Dedifferentiated amniotic fluid mesenchymal stem cell (primary cell): ENCODE results near the gene BEND2.
"Not testable (repeated sequence)": the region's sequence is repeated elsewhere in the genome, so short reads cannot be mapped to it uniquely, and the experiment has no call there.

Experiments used
- DNase-seq: peaks from one replicate; pipeline ENCODE4 v3.0.0-alpha.2; 2016; ENCODE audit errors: extremely low spot score

The BEND2 gene

DNA sequence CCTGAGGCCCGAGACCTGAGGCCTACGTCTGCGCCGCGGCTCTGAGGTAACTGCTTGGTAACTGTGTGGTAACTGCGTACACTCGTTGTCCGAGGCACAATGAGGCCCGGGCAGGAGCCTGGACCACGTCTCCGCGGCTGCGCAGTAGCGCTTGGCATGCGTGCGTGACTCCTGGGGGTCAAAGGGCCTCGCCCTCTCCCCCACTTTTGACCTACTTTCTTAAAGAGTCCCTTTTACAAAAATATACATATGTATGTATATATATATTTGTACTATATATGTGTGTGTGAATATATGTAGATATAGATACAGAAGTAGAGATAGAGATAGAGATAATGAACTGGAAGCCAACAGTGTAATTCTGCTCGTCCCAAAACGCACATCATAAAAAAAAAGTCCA, at the start of gene BEND2:
Gene BEND2 (minus strand): TSS at position 101 of the 400 bp plus-strand sequence. CDS start 136 bp downstream, outside the sequence.
- no peak for DNase-seq

DNA sequence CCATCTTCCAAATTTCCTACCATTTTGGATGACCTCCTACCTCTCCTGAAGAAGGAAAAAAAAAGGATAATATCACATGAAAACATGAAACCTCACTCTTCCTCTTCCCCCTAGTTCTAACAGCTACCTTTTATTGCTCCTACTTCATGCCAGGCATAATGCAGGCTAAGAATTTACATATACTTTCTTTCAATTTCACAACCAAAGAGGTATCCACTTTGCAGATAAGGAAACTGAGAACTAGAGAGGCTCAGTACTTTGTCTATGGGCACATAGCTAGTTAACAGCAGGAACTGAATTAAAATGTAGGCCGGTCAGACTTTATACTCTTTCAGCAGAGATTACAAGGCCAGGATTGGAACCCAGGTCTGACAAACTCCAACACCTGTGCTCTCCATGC, 34.4 kb upstream of the BEND2 start:
- DNase-seq: no peak

DNA sequence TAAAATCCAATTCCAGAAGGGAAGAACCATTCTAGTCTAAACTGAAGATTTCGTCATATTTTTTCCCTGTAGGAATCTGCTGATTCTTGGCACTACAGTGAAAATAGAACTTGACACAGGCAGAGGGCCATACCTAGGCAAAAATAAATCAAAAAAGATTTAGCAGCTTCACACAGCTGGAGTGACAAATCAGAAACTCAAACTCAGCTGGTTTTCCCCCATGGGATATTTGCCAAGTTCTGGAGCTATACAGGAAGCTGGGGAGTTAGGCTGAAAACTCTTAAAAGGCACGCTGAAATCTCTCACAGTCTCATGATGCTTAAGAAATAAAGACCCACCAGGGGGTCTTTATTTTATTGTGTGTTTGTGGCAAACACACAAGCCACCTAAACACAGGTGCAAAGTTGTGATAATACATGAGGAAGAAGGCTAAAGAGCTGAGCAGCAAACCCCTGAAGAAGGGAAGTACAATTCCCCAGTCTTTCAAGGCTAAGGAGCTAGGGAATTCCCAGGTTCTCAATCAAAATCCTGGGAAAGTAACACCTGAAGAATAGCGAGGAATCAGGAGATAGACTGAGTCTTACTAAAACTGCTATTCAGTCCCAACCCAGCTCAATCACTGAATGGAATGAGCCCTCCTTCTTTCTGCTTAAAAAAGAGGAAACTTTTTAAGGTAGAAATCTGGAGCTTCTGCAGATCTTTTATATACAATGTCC, 32.1 kb upstream of the BEND2 start:
- no peak for DNase-seq

DNA sequence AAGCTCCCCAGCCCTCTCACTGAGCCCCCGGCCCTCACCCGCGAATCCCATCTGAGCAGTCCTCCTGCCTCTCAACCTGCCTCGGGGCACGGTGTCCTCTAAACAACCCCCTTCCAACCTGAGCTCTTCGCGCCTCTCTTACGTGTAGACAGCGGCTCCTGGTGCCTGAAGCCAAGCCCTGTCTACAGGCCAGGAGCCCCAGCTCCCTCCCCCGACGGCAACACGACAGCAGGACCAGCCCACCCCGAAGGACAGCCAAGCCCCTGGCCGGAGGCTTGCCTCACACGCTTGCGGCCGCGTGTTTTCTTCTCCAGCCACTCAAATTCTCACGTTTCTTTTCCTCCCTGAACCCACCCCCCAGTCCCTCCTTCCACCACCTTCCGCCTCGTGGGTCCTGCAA, 9.0 kb upstream of the BEND2 start:
- not testable (repeated sequence) for DNase-seq

DNA sequence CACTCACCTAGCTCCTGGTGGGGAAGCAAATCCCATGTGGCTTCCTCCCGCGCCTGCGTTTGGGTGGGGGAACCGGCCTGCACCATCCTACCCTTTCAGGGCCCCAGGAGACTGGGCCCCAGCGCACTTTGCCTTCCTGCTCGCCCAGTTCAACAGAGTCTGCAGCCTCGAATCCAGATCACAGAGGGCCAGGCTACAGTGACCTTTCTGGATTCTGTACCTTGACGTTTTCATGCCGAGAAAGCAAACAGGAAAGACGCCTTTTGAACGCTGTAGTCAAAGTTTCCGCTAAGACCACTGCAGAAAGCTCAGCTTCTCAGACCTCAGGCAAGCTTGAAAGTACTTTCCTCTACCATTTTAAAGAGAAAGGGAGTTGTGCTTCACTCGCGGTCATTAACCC, 7.4 kb upstream of the BEND2 start:
- DNase-seq: no peak

DNA sequence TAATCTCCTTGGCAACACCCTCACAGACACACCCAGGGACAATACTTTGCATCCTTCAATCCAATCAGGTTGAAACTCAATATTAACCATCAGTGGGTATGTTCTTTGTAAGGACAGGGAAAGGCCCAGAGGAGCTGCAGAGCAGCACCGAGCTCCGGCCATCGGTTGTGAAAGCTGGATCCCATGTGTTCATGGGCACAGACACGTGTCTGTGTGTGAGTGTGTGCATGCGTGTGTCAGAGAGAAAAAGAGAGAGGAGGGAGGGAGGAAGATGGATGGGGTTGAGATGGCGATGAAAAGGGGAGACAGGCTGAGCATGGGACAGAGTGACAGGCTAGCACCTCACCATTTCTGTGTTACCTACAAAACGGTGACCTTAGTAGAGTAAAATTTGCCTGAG, 6.8 kb upstream of the BEND2 start:
- DNase-seq: no peak

DNA sequence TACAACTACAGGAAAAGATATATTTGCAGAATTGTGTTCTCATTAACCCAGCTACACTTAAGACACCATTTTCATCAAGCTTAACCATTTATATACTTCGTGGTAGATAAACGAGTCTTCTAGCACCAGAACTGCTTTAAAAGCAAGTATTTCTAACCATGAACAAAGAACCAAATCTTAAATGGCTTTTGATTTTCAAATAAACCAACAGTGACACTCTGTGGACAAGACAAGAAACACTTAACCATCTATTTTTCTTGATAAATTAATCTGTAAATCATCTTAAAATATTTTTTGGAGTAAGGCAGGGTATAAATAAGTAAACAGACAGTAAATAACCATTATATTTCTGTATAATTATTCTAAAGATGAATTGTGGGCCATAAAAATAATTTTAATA, 10.2 kb downstream of the BEND2 start:
- DNase-seq: no peak

DNA sequence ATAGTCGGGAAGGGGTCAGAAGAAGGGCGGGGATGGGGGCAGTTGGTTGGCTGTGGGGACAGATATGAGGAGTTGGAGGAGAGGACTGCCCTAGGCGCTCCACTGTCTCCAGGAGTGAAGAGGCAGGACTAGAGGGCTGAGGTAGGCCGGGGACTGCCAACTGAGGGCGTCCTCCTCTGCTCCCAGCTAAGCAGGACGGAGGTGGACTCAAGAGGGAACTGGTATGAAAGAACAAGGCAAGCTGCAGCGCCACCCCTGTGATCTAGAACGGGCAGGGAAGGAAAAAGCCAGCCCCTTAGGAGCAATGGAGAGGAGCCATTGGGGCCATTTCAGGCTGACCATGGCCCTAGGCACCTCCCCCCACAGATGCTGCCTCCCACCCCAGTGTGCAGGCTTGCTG, 14.0 kb downstream of the BEND2 start:
- no peak for DNase-seq

DNA sequence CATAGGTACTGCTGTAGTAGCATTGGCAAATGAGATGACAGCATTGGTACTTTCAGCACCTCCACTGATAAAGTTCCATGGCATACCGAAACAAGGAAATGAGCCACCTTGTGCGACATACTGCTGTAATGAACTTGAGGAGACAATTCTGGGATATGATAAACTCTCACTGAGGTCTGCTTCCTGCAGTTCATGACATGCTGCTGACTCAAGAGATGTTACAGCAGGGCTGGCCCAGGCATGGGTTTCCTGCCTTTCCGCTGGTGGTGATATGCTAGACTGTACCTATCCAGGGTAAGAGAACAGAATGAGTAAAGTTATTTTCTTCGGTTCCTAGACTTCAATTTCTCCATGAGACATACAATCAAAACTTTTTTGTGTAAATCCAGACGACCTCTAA, 17.1 kb downstream of the BEND2 start:
- no peak for DNase-seq

DNA sequence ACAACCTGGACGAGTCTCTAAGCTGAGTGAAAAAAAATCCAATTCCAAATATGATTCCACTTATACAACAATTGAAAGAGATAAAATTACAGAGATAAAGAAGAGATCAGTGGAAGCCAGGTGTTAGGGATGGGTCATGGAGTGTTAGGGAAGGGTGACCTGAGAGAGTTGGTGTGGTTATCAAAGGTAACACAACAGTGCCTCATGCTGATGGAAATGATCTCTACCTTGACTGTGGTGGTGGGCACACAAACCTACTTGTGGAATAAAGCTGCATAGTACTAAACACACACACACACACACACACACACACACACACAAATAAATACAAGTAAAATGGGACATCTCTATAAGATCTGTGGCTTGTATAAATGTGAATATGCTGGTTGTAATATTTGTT, 26.0 kb downstream of the BEND2 start:
- DNase-seq: no peak

DNA sequence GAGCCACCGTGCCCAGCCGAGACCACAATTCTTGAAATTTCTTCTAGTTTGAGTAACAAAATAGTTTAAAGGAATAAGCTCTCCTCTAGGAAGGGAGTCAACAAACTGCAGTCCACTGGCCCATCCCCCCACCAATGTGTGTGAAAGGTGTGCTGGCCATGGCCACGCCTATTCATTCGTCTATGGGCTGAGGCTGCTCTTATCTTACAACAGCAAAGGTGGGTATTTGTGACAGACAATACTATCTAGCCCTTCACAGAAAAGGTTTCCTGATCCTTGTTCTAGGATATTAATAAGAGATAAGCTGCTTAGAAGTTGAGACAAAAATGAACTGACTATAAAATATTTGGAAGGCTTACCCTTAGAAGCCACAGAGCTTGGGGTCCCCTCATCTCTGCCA, 41.2 kb downstream of the BEND2 start:
- no peak for DNase-seq

DNA sequence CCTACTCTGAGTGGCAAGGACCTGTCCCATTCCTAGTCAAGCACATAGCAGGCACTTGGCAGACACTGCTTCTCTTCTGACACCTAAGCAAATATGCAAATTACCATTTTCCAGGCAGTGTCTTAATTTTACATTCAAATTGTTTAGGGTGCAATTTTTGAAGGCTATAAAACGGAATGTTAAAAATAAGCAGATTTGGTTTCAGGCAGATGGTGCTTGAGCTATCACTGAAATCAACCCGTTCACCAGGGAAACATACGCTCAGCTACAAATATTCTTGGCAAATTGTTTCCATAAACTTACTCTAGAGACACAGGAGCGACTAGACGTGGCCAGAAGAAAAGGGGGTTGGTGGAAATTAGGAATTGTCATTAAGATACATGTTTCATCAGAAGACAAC, 45.7 kb downstream of the BEND2 start:
- no peak for DNase-seq

DNA sequence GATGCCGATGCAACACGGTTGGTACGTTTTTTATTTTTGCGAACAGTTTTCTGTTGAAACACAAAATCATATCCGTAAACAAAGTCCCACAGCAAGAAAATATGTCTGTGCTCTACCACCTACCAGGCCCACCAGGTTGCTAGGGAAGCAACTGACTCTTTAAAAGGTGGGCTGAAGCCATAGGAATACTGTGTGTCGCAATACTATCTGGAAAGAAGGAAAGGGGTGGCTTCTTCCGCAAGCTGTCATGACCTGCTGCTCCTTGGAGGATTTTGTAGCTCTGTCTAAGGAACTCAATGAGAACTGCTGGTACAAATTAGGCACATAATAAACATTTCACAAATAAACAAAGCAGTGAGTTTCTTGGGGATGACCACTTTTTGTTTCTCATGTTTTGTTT, 46.5 kb downstream of the BEND2 start:
- no peak for DNase-seq

DNA sequence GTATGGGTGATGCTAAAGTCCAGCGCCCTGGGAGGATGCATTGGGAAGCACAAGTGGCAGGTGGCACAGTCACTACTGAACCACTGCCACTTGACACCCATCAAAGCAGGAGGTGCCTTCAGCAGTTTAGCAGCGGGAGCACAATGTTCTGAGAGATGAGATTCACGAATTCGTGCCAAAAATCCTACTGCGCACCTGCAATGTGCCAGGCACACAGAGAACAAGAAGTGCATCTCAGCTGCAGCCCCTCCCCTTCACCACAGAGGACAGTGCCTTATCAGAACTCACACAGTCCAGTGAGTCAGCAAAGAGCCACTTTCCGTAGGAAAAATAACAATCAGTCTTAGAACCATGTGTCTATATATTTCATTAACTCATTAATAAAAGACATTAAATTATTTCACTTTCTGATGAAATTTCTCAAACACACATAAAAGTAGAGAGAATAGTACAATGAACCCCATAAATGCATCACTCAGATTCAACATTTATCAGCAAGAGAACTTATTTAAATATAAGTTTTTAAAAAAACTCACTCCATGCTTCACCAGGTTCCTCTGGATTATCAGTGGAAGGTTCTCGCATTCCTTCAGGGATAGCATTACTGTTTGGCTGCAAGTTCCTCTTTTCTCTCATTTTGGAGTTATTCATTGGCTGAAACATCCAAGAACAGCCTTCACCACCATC, 47.0 kb downstream of the BEND2 start:
- DNase-seq: no peak

DNA sequence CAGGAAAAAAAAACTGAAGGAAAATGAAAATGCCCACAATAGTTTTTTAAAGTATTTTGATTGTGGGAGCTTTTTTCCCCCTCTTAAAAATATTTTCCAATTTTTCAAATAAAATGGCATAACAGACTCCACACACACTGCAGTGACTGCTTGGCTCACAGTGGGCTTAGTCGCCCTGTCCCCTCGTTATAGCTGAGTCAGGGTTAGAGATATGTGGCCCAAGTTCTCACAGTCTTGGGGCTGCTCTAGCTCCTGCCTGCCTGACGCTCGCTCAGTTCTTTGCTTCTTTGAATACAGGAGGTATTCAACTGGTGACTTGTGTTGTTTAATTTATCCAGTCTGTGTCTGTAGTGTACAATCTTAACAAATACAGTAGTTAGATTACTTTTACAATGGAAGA, 47.7 kb downstream of the BEND2 start:
- no peak for DNase-seq

DNA sequence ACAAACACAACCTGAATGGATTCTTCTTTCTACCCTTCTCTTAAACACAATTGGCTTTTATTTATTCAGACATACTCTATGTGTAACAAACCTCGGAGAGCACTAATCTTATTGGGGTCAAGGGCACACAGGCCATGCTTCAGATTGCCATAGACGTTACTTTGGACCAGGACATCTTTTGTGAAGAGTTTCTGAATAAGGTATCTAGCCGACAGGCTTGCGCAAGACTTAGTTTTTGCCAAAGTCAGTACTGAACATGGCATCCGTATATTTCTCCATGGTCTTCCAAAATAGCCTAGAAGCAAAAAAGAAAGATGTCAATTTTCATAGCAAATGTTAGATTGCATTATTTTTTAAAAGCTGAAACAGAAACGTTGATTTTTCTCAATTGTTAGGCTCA, 49.8 kb downstream of the BEND2 start:
- no peak for DNase-seq

DNA sequence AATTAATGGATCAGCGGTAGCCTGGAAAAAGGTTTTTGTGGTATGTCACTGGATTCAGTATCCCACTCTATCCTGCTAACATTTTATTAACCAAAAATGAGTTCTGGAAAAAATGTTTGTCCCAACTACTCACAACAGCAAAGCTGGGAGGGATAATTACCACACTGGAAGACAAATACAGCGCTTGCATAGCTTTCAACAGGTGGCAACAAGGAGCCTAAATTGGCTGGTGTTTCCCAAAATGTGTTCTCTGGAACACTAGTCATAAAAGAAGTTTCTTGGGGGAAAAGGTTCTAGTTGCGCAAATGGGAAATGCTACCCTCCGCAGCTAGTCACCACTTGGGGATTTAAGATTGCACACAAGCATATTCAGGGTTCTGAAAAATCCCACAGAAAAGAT, 54.6 kb downstream of the BEND2 start:
- DNase-seq: no peak

DNA sequence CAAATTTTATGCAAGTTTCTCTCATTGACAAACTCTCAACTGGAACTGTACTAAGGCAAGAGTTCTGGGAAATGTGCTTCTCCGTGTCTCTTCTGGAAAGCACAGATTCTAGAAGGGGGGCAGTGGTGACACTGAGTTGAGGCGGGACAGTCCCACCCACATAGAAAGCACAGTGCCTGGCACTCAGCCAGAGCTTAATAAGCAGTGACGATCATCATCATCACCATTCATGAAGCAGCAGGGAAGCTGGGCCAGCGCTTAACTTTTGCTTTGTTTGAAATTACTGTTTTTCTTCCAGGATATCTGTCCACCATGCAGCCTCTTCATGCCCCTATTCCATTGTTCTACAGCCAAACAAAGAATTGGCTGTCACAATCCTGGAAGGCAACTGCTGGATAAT, 60.3 kb downstream of the BEND2 start:
- DNase-seq: no peak

DNA sequence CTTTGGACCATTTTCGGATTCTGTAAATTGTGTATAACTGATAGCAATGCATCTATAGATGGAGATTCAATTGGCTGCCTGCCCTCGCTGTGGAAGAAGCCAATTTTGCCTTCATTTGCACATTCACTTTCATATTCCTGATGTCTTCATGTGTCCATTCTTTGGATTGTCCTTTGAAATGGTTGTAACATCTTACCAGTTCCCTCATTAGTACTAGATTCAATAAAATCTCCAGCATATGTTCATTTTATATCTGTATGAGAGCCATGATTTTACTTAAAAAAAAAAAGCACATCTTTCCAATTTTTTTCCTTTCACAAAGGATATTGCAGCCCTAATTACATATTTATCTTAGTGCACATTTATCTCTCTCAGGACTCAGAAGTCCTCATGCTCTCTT, 61.7 kb downstream of the BEND2 start:
- no peak for DNase-seq

DNA sequence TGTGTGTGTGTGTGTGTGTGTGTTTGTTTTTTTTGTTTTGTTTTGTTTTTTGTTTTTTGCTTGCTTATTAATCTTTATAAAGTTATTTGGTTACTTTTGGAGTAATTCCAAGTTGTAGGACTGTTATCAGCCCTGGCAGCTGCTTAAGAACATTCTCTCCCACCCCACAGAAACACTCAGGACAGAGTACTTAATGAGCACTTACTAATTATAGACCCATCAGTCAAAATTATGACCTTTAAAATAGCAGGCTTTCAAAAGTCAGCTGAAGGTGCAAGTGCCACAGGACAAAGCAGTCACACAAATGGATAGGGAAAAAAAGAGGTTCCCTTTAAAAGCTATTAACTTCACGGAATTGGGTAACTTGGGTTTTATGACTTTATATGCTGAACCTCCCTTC, 69.0 kb downstream of the BEND2 start:
- DNase-seq: no peak

DNA sequence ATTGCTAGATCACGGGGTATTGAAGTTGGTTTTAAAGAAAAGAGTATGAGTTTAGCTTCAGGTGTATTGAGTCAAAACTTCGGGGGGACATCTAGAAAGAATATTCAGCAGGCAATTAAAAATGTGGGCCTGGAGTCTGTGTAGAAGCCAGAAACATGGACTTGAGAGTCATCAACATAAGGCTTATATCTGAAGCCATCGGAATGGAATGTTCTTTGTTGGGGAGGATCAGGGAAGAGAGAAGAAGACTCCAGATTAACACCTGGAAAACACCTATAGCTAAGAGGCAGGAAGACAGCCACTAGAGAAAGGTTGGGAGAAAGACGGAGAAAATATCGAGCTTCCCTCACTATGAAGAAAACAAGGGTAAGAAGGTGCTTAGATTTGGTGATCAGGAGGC, 69.5 kb downstream of the BEND2 start:
- DNase-seq: no peak

DNA sequence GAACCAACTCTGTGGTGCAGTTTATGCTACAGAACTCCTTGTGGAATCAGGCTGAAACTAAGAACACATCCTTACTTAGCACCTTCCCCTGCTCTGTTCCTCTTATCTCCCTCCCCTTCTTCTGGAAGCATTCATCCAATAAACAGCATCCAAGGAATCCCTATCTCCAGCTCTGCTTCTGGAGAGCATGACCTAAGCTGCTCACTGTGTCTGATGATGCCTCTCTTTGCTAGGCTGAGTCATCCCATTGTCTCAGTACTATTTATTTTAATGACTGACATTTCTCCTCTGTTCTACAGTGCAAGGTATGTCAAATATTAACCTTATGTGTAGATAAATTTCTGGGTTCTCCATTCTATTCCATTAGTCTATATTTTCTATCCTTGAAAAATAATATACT, 71.2 kb downstream of the BEND2 start:
- DNase-seq: no peak

DNA sequence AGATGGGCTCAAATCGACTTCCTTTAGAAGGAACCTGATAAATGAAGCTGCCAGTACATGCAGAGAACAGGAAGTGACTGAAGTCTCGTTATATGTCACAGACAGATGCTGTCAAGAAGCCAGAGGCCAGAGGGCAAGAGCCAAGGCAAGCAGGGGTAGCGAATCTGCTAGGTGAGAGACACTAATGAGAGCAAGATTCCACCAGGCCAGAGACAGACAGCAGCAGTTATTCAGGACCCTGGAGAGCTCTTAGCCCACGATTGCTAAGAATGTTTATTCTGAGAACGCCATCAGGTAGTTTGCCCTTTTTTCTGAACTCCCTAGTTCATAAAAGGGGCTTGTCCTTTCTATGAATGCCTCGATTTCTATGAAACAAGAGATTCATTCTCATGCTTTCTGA, 73.7 kb downstream of the BEND2 start:
- no peak for DNase-seq

DNA sequence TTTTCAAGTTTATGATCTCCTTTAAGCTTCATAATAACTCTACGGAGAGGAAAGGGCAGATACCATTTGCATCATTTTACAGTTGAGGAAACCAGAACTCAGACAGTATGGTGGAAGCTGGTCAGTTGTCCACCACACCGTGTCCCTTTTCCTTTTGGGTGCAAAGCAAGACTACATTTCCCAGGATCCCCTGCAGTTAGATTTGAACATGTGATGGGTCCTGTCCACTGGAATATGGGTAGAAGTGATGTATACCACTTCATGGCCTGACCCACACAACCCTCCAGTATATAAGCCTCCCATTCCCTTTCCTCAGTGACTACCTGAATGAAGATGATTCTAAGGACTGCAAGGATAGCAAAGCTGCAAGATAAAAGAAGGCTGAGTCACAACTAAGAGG, 74.7 kb downstream of the BEND2 start:
- DNase-seq: no peak
